Activated CD8-positive, alpha-beta T cell treated with anti-CD3 and anti-CD28 coated beads, Interleukin-2, amount 10 ng/mL, durations not matched to agents 7 days and 5 days (primary cell): Measurements from ENCODE around the gene FSHB. TPM values are rescaled to one million over a fixed set of nuclear protein-coding genes. Genes with fewer than 3 reads are reported as not detected.
"Not testable (repeated sequence)": the region's sequence is repeated elsewhere in the genome, so short reads cannot be mapped to it uniquely, and the experiment has no call there.

Experiments
- ATAC-seq: fragments of 150-1000 bp; cut with Tn5 transposase; one replicate; pipeline ENCODE4 v1.10.0; 2021; ENCODE audit warnings: moderate library complexity
- CTCF ChIA-PET: fragments of 350-600 bp; sonication (Branson Sonifier 250); formaldehyde crosslinking; loops from one replicate; lab custom pipeline; 2021; ENCODE audit warnings: antibody characterized with exemption; lab: Charles Lee
- POLR2A ChIA-PET: fragments of 350-600 bp; sonication (Branson Sonifier 250); formaldehyde crosslinking; loops from one replicate; lab custom pipeline; 2021; ENCODE audit warnings: antibody characterized with exemption; lab: Charles Lee
- DNase-seq: peaks from one replicate; pipeline ENCODE4 v3.0.0-alpha.2; 2020
- H3K27ac Mint-ChIP-seq: one replicate; pipeline ENCODE4 v1.8.0; 2021; ENCODE audit warnings: mild to moderate bottlenecking, mixed read lengths
- H3K27me3 Mint-ChIP-seq: one replicate; pipeline ENCODE4 v1.8.0; 2021; ENCODE audit warnings: low read depth, mixed read lengths
- H3K36me3 Mint-ChIP-seq: one replicate; pipeline ENCODE4 v1.8.0; 2021; ENCODE audit warnings: low read depth, mixed read lengths
- H3K4me1 Mint-ChIP-seq: one replicate; pipeline ENCODE4 v1.8.0; 2021; ENCODE audit warnings: low read depth, mixed read lengths
- H3K4me3 Mint-ChIP-seq: one replicate; pipeline ENCODE4 v1.8.0; 2021; ENCODE audit warnings: mild to moderate bottlenecking, mixed read lengths
- H3K9me3 Mint-ChIP-seq: one replicate; pipeline ENCODE4 v1.8.0; 2022; ENCODE audit warnings: mixed read lengths; ENCODE audit not compliant: insufficient read depth
- total RNA-seq, 2 experiments: library from RNA; stranded (reverse); gene quantifications; one replicate each; pipeline ENCODE4 v1.2.3, GENCODE V29; 2021

The FSHB gene
- not detected for total RNA-seq

DNA sequence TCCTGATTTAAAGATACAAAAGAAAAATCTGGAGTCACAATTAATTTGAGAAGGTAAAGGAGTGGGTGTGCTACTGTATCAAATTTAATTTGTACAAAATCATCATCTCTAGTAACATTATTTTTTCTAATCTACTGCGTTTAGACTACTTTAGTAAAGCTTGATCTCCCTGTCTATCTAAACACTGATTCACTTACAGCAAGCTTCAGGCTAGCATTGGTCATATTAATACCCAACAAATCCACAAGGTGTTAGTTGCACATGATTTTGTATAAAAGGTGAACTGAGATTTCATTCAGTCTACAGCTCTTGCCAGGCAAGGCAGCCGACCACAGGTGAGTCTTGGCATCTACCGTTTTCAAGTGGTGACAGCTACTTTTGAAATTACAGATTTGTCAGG is at the start of gene FSHB:
TSS of gene FSHB (plus strand) at position 301 of the 400 bp plus-strand sequence. CDS start 889 bp downstream, outside the sequence.
- ATAC-seq, result no peak
- H3K27ac Mint-ChIP-seq, result no peak within 1 kb of the TSS
- H3K27me3 Mint-ChIP-seq, result peaks cover 2% of the 10 kb centered on the region
- POLR2A ChIA-PET, result no interaction called here
- CTCF ChIA-PET, result no interaction called here
- no peak within 1 kb of the TSS for H3K4me3 Mint-ChIP-seq
- no peak for DNase-seq
- H3K4me1 Mint-ChIP-seq, result no peaks in the 10 kb centered on the region
- no peaks in the 10 kb centered on the region for H3K9me3 Mint-ChIP-seq
- no peaks in the 10 kb centered on the region for H3K36me3 Mint-ChIP-seq

DNA sequence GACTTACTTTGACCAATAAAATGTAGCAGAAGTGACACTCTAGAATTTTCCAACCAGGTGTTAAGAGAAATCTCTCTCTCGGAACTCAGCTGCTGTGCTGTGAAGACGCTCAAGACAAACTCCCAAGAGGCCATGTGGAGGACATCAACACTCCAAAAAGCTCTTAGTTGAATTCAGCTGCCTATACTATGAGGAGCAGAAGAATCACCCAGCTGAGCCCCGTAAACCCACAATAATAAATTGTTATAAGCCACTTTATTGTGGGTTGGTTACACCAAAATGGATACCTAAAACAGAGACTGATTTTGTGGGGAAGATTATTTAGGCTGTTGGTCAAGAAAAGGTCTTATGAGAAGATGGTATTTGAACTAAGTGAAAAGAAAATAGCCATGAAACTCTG is 44.1 kb upstream of the FSHB start:
- POLR2A ChIA-PET, result no interaction called here
- Mint-ChIP-seq H3K27ac (no peak overlapping the region), H3K9me3 (no peaks in the 10 kb centered on the region), H3K4me1 (no peaks in the 10 kb centered on the region), H3K27me3 (peaks cover 2% of the 10 kb centered on the region), H3K36me3 (no peaks in the 10 kb centered on the region), H3K4me3 (no peak overlapping the region)
- CTCF ChIA-PET, result interaction anchor here (1.2 to 1.4 kb wide), 2 partner anchors 10 kb away, joined by 3 to 5 read pairs; no protein-coding TSS in a partner anchor
- DNase-seq, result no peak
- ATAC-seq, result no peak

DNA sequence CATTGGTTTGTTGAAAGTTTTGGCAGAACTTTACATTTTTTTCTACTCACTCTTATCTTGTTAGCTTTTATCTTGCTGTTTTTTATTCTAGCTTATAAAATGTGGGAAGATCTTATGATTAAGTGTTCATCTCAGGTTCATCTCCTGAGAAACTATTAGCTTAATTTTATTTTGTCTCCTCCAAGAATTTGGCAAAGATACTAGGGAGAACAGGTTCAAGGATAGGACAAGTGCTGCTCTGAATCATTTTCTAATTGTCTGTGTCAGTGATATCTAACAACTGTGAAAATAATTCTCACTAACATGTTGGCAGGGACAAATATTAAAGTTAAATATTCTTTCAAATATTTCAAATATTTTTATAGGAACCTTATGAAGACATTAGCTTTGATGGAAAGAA is 38.2 kb upstream of the FSHB start:
- H3K4me3 Mint-ChIP-seq, result no peak overlapping the region
- no peak overlapping the region for H3K27ac Mint-ChIP-seq
- H3K36me3 Mint-ChIP-seq, result no peaks in the 10 kb centered on the region
- peaks cover 12% of the 10 kb centered on the region for H3K27me3 Mint-ChIP-seq
- POLR2A ChIA-PET, result no interaction called here
- DNase-seq, result no peak
- H3K4me1 Mint-ChIP-seq, result no peaks in the 10 kb centered on the region
- H3K9me3 Mint-ChIP-seq, result no peaks in the 10 kb centered on the region
- no peak for ATAC-seq
- CTCF ChIA-PET, result interaction anchor here (0.7 kb wide), 1 partner anchor 50 kb away, joined by 3 read pairs; no protein-coding TSS in a partner anchor

DNA sequence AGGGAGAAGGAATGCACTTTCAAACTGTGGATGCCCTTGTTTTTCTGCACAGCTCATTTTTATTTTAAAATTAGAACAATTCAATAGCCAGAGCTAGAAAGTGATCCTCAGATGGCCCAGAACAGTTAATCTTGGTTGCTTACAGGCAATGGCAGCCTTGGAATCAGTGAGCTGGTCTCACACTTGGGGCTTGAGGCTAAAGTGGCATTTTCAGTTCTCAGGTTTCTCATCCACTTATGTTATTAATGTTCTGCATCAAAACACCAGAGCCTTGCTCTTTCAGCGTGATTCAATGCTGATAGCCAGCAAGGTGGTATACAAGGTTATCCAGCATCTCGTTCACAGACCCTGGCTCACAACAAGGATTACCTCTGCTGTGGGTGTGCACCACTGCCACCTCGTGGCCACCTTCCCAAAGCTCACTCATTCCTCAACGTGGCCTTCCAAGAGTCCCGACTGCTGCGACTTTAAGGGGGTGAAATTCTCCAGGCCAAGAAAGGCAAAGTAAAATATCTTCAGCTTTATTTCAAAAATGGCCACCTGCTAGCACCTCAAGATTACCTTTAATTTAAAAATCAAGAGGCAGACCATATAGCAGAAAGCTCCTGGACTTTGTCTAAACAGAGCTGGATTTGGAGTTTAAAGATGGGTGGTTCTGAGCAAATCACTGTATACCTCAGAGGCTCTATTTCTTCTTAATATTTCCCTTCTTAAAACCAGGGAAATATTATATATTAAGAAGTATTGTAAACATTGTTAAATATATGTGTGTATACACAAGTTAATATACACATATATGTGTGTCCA is 34.2 kb upstream of the FSHB start:
- Mint-ChIP-seq H3K4me3 (no peak overlapping the region), H3K4me1 (no peaks in the 10 kb centered on the region), H3K27me3 (peaks cover 10% of the 10 kb centered on the region), H3K27ac (no peak overlapping the region), H3K36me3 (no peaks in the 10 kb centered on the region), H3K9me3 (no peaks in the 10 kb centered on the region)
- ATAC-seq (peak; percentile 61), DNase-seq (peak; percentile 60)
- ChIA-PET POLR2A (interaction anchor here (1.0 kb wide), 1 partner anchor 126 kb away, joined by 3 read pairs; the partner anchor contains the start of gene ARL14EP), CTCF (interaction anchor here (0.6 to 2.6 kb wide), 18 partner anchors 9 to 279 kb away, joined by 3 to 13 read pairs (median 4); no protein-coding TSS in a partner anchor)

DNA sequence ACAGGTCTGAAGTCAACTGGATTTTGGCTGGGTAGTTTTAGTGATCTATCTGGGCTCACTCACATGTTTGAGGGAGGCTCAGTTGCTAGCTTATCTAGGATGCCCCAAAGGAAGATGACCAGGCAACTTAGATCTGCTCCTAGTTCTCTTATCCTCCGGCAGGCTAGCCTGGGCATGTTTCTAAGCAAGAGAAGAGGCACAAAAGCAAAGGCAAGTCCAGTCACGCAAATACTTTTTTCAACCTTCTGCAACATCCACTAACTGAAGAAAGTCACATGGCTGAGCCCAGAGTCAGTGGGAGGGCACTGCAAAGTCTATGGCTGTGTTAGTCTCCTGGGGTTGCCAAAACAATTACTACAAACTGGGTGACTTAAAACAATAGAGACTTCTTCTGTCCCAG is 32.9 kb upstream of the FSHB start:
- Mint-ChIP-seq H3K27ac (no peak overlapping the region), H3K4me1 (no peaks in the 10 kb centered on the region), H3K4me3 (no peak overlapping the region), H3K9me3 (no peaks in the 10 kb centered on the region), H3K36me3 (no peaks in the 10 kb centered on the region), H3K27me3 (peaks cover 7% of the 10 kb centered on the region)
- ATAC-seq (no peak), DNase-seq (no peak)
- POLR2A ChIA-PET, result no interaction called here
- CTCF ChIA-PET, result interaction anchor here (0.6 to 2.6 kb wide), 3 partner anchors 39 to 119 kb away, joined by 3 to 13 read pairs (median 9); no protein-coding TSS in a partner anchor

DNA sequence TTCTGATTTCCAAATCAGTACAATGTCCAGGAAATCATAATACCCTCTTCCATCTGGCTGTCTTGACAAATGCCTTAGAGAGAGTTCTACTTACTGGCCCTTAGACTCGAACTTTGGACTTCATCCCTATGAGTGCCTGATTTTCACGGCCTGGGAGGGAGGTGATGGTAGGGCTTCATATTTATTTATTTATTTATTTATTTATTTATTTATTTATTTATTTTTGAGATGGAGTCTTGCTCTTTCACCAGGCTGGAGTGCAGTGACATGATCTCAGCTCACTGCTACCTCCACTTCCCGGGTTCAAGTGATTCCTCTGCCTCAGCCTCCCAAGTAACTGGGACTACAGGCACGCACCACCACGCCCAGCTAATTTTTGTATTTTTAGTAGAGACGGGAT is 27.8 kb upstream of the FSHB start:
- POLR2A ChIA-PET, CTCF ChIA-PET, H3K36me3 Mint-ChIP-seq, H3K27ac Mint-ChIP-seq, H3K27me3 Mint-ChIP-seq, H3K9me3 Mint-ChIP-seq, H3K4me3 Mint-ChIP-seq, DNase-seq, ATAC-seq, H3K4me1 Mint-ChIP-seq: not testable (repeated sequence)

DNA sequence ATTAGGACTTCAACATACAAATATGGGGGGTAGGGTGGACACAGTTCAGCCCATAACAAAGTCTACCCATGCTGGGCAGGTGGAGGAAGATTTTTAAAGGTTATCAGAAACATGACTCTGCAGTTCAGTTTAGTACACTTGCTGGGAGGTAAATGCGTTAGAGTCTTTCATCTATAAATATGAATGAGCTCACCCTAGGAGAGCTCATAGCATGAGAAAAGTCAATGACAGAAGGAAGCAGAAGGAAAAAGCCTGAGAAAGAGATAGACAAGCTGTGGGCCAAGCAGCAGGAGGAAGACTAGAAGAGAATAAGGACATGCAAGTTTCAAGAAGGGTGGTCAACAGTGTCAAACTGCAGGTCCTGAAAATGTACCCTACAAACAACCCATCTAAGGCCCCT is 27.0 kb upstream of the FSHB start:
- ATAC-seq (no peak), DNase-seq (no peak)
- CTCF ChIA-PET, result no interaction called here
- peaks cover 4% of the 10 kb centered on the region for H3K4me1 Mint-ChIP-seq
- H3K27me3 Mint-ChIP-seq, result peaks cover 2% of the 10 kb centered on the region
- H3K4me3 Mint-ChIP-seq, result no peak overlapping the region
- no peak overlapping the region for H3K27ac Mint-ChIP-seq
- H3K36me3 Mint-ChIP-seq, result no peaks in the 10 kb centered on the region
- no peaks in the 10 kb centered on the region for H3K9me3 Mint-ChIP-seq
- POLR2A ChIA-PET, result no interaction called here

DNA sequence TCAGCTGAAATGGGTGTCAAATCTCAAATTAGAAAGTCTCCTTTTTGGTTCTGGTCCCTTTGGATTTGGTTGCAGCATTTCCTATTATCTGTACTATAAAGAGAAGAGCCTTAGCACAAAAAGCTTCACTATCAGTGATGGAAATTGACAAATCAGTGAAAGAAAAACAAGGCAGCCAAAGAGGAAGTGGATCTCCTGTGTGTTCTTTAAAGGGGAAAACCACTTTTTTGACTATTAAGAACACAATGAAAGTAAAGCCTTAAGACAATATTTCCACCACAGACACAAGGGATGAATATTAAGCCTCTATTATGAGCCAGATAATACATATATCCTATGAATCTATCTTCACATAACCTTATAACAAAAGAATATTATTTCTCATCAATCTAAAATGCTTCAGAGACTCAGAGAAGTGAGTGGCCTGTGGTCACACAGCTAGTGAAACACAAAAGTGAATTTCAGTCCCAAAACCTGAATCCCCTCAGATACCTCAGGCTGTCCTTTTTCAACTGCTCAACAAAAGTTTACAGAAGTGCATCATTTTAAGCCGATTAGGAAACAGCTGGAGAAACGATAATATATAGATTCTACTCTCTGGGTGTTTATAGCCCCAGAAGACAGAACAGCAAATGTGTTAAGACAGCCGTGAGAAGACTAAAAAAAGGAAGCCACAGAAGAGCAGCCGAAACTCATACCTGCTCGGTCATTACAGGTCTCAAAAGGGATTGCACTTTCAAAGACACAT is 24.4 kb upstream of the FSHB start:
- DNase-seq (no peak), ATAC-seq (no peak)
- H3K27ac Mint-ChIP-seq, result no peak overlapping the region
- H3K27me3 Mint-ChIP-seq, result peaks cover 2% of the 10 kb centered on the region
- ChIA-PET CTCF (interaction anchor here (1.0 kb wide), 1 partner anchor 10 kb away, joined by 4 read pairs; no protein-coding TSS in a partner anchor), POLR2A (no interaction called here)
- peaks cover 4% of the 10 kb centered on the region for H3K4me1 Mint-ChIP-seq
- H3K36me3 Mint-ChIP-seq, result no peaks in the 10 kb centered on the region
- no peaks in the 10 kb centered on the region for H3K9me3 Mint-ChIP-seq
- H3K4me3 Mint-ChIP-seq, result no peak overlapping the region

DNA sequence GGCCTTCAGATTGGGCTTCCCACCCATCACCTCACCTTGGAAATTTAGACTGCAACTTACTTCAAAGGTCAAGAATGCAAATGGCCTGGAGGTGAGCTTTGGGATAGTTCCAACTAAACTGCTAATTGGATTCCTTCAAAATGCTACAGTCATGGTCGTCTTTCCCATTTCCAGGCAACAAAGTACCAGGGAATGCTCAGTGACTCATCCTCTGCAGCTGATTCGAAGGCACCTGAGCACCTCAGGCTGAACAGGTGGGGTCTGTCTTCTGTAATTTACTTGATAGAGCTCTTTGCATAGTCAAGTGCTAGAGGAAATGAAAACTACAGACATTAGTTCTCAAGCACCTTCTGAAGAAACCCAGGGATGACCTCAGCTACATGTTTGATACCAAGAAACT is 20.5 kb upstream of the FSHB start:
- Mint-ChIP-seq H3K4me1 (peaks cover 4% of the 10 kb centered on the region), H3K4me3 (no peak overlapping the region), H3K27ac (no peak overlapping the region), H3K9me3 (no peaks in the 10 kb centered on the region), H3K36me3 (no peaks in the 10 kb centered on the region), H3K27me3 (peaks cover 4% of the 10 kb centered on the region)
- ATAC-seq (no peak), DNase-seq (no peak)
- CTCF ChIA-PET, result no interaction called here
- POLR2A ChIA-PET, result no interaction called here

DNA sequence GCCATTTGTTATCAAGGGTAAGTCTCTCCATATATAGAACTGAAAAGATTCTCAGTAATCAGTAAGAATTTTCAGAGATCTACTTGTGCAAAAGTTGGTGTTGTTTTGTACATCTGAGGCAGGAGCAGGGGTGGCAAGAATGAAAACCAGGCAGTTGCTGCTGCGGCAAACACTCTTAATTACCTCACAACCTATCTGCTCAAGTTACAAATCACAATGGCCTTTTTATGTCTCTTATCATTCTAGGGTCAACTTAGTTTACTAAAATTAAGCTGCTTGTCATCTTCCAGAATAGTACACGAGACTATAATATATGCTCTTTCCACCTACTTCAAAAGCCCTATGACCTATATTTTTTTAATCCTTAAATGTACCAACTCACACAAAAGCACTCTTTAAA is 14.3 kb upstream of the FSHB start:
- Mint-ChIP-seq H3K27me3 (peaks cover 3% of the 10 kb centered on the region), H3K36me3 (no peaks in the 10 kb centered on the region), H3K4me1 (no peaks in the 10 kb centered on the region), H3K9me3 (no peaks in the 10 kb centered on the region), H3K4me3 (no peak overlapping the region), H3K27ac (no peak overlapping the region)
- CTCF ChIA-PET, result no interaction called here
- POLR2A ChIA-PET, result no interaction called here
- ATAC-seq, result no peak
- DNase-seq, result no peak

DNA sequence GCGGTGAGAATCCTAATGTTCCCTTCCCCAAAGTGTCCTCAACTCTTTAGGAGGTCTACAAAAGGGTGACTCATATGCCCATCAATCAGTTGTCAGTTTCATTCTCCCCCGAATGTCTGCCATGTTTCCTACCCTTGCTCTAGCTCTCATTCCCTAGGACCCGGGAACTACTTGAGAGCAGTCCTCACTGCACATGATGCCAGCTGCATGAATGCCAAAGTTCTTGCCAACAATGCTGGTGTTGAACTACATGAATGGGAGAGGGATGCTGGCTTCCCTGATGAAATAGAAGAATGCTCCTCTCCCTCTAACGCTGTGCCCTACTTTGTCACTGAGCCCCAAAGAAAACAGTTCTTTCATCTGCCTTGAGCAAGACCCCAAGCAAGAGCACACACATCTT is 12.5 kb upstream of the FSHB start:
- H3K4me1 Mint-ChIP-seq, result no peaks in the 10 kb centered on the region
- DNase-seq, result no peak
- CTCF ChIA-PET, result no interaction called here
- H3K27me3 Mint-ChIP-seq, result no peaks in the 10 kb centered on the region
- no peak overlapping the region for H3K27ac Mint-ChIP-seq
- H3K4me3 Mint-ChIP-seq, result no peak overlapping the region
- POLR2A ChIA-PET, result no interaction called here
- no peaks in the 10 kb centered on the region for H3K36me3 Mint-ChIP-seq
- no peak for ATAC-seq
- no peaks in the 10 kb centered on the region for H3K9me3 Mint-ChIP-seq

DNA sequence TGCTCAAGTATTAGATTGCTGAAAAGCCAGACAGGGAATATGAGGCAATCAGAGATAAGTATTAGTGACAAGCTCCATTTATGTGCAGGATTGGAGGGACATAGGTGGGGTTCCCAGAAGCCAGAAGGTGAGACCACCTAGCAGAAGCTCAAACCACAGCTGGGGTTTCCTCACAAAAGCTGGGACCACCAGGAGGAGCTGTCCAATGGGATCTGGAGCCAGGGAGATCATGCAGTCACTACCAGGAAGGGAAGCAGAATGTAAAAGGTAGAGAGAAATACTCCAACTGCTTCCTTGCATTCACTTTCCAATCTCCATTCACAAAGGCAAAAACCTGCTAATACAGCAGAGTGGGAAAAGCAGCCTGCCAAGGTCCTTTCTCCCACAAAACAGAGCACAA is 5.2 kb upstream of the FSHB start:
- ChIA-PET POLR2A (no interaction called here), CTCF (no interaction called here)
- peaks cover 5% of the 10 kb centered on the region for H3K27me3 Mint-ChIP-seq
- DNase-seq, result no peak
- no peak overlapping the region for H3K27ac Mint-ChIP-seq
- no peak for ATAC-seq
- H3K4me1 Mint-ChIP-seq, result no peaks in the 10 kb centered on the region
- H3K36me3 Mint-ChIP-seq, result no peaks in the 10 kb centered on the region
- no peaks in the 10 kb centered on the region for H3K9me3 Mint-ChIP-seq
- no peak overlapping the region for H3K4me3 Mint-ChIP-seq
